Stimulated activated CD8-positive, alpha-beta memory T cell treated with anti-CD3 and anti-CD28 coated beads, Interleukin-2, amount 100 ng/mL, for 48 hours (primary cell): ENCODE data around the gene FHIT.

Experiments
- DNase-seq, 2 donors: peaks; one replicate each; pipeline ENCODE4 v3.0.0-alpha.2; 2020; ENCODE audit warnings: low read depth in 2 of 2

FHIT gene

GRCh38 chr3:60217156-60217911, 1033.9 kb downstream of the FHIT start:
- DNase-seq, result no peak

- no peak for DNase-seq
Observed at GRCh38 chr3:60216462-60217075, 1034.7 kb downstream of the FHIT start.

- DNase-seq, result no peak
Observed at GRCh38 chr3:60215946-60216345, 1035.3 kb downstream of the FHIT start.

GRCh38 chr3:60207905-60208304, 1043.3 kb downstream of the FHIT start:
- no peak for DNase-seq

GRCh38 chr3:60206206-60206605, 1045.0 kb downstream of the FHIT start:
- no peak for DNase-seq

GRCh38 chr3:60202052-60202726, 1049.1 kb downstream of the FHIT start:
- DNase-seq, result no peak

GRCh38 chr3:60199306-60199705, 1051.9 kb downstream of the FHIT start:
- no peak for DNase-seq

GRCh38 chr3:60198179-60198720, 1053.0 kb downstream of the FHIT start:
- no peak for DNase-seq

- no peak for DNase-seq
Observed at GRCh38 chr3:60192297-60193114, 1058.7 kb downstream of the FHIT start.

- no peak for DNase-seq
Observed at GRCh38 chr3:60190073-60190472, 1061.2 kb downstream of the FHIT start.

- DNase-seq, result no peak
Observed at GRCh38 chr3:60189304-60189703, 1061.9 kb downstream of the FHIT start.

GRCh38 chr3:60188803-60189202, 1062.4 kb downstream of the FHIT start:
- no peak for DNase-seq

- no peak for DNase-seq
Observed at GRCh38 chr3:60187343-60187742, 1063.9 kb downstream of the FHIT start.

GRCh38 chr3:60186359-60186758, 1064.9 kb downstream of the FHIT start:
- DNase-seq, result no peak

- no peak for DNase-seq
Observed at GRCh38 chr3:60185161-60185560, 1066.1 kb downstream of the FHIT start.

- no peak for DNase-seq
Observed at GRCh38 chr3:60182697-60183096, 1068.6 kb downstream of the FHIT start.

- no peak for DNase-seq
Observed at GRCh38 chr3:60178931-60179653, 1072.2 kb downstream of the FHIT start.

GRCh38 chr3:60177726-60178125, 1073.5 kb downstream of the FHIT start:
- DNase-seq, result no peak

- DNase-seq, result no peak
Observed at GRCh38 chr3:60176614-60177013, 1074.6 kb downstream of the FHIT start.

- DNase-seq, result no peak
Observed at GRCh38 chr3:60175680-60176079, 1075.6 kb downstream of the FHIT start.

GRCh38 chr3:60169755-60170154, 1081.5 kb downstream of the FHIT start:
- DNase-seq, result no peak
